GM12872 (cell line): ENCODE data around the gene CHD6.

Source experiments
- CTCF ChIP-seq: IDR thresholded peaks from 3 replicates; pipeline ENCODE4 v1.5.1; 2011; ENCODE audit warnings: low read depth, mild to moderate bottlenecking, low read length, moderate library complexity; ENCODE audit not compliant: insufficient read depth

The CHD6 gene

GRCh38 chr20:41547221-41547620 lies 71.0 kb downstream of the CHD6 start:
- TF ChIP-seq CTCF = no peak

GRCh38 chr20:41546535-41546934 lies 71.6 kb downstream of the CHD6 start:
- TF ChIP-seq CTCF = no peak

- TF ChIP-seq CTCF = no peak
Measured at GRCh38 chr20:41544472-41544871, 73.7 kb downstream of the CHD6 start.

GRCh38 chr20:41540918-41541317 lies 77.3 kb downstream of the CHD6 start:
- no peak for TF ChIP-seq CTCF

- no peak for TF ChIP-seq CTCF
Measured at GRCh38 chr20:41540459-41540858, 77.7 kb downstream of the CHD6 start.

GRCh38 chr20:41538810-41539596 lies 79.2 kb downstream of the CHD6 start:
- no peak for TF ChIP-seq CTCF

GRCh38 chr20:41537865-41538264 lies 80.3 kb downstream of the CHD6 start:
- TF ChIP-seq CTCF = no peak

- TF ChIP-seq CTCF = no peak
Measured at GRCh38 chr20:41534842-41535241, 83.3 kb downstream of the CHD6 start.
